Stimulated activated CD4-positive, alpha-beta T cell treated with anti-CD3 and anti-CD28 coated beads, Interleukin-4, amount 100 ng/mL, for 1 hour (primary cell): Measurements from ENCODE around the gene LMBR1.
"Not testable (repeated sequence)": the region's sequence is repeated elsewhere in the genome, so short reads cannot be mapped to it uniquely, and the experiment has no call there.

Experiments used
- DNase-seq: peaks from one replicate; pipeline ENCODE4 v3.0.0-alpha.2; 2020

The LMBR1 gene

DNA sequence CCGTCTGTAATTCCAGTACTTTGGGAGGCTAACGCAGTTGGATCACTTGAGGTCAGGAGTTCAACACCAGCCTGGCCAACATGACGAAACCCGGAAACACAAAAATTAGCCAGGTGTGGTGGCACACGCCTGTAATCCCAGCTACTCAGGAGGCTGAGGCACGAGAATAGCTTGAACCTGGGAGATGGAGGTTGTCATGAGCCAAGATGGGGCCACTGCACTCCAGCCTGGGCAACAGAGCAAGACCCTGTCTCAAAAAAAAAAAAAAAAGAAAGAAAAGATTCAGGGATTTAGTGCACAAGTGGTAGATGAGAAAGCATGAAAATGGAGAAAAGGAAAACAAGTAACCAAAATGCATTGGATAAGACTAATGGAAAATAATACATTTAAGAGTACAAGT is 49.4 kb downstream of the LMBR1 start:
- DNase-seq, result not testable (repeated sequence)

DNA sequence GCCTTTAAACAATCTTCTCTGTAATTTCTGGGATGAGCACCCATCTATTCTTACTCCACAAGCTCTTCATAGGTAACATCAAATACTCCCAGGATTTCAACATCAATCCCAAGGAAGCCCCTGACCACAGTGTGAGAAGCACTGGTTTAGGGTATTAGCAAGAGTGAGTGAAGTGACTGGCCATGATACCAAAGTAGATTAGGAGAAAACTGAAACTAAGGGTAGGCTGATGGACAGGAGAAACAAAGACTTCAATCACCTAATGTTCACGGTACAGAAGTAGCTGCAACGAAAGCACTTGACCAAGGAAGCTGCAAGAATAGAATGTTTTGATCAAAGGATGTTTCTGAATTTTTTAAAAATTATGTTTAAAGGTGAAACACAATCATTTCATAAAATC is 49.8 kb downstream of the LMBR1 start:
- DNase-seq, result no peak

DNA sequence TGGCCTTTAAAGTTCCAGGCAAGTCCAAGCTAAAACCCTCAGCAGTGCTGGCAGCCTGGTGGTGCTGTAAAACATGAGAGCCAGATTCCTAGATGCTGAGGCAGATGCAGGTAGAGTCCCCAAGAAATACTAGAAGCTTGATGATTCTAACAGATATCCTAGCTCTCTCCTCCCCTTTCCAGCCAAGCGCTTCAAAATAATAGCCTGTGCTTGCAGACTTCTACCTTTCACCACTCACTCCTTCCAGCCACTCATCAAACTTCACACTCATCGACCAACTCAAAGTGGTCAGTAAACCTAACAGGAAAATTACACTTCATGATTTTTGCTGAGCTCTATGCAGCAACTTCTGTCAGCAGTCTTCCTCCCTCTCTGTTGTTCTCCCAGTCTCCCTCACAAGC is 50.2 kb downstream of the LMBR1 start:
- no peak for DNase-seq

DNA sequence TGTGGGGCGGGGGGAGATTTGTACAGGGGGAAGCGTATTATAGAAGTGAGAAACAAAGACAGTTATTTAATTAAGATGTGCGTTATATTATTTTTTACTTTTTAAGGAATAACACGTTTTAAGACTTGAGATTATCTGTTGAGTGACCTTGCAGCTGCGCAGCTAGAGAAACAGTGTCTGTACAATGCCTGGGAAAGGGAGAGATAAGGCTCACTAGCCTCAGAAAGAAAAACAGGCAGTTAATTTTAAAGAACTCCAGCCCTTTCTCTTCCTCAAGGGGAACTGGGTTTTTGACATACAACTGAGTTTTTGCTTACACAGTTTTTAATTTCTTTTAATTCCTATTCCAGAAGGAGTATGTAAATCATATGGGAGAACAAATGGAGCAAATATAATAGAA is 50.7 kb downstream of the LMBR1 start:
- no peak for DNase-seq

DNA sequence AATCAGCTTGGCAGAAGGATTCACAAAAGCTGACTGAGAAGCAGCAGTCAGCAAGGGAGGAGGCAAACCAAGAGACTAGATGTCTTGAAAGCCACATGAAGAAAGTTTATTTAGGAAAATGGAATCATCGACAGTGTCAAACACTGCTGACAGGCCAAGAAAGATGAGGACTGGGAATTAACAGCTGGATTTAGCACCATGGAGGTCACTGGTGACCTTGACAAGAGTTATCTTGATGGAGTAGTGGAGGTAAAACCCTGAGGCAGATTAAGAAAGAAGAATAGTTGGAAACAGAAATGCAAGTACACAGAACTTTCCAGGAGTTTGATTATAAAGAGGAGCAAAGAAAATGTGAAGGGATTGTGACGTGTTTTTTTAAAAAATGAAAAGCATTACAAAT is 51.5 kb downstream of the LMBR1 start:
- DNase-seq, result no peak

DNA sequence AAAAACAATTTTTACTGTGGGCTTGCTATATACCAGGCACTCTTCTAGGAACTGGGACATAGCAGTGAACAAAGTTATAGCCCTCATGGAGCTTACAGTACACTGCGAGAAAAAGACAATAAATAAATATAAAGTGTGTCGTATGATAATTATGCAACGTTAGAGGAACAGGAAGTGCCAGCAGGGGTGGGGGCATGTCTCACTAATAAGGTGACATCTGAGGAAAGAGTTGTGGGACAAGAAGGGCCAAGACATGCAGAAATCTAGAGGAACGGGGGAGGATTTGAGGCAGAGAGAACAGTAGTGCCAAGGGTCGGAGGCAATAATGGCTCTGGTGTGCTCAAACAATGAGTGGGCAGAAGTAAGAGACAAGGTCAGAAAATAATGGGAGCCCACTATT is 52.8 kb downstream of the LMBR1 start:
- no peak for DNase-seq

DNA sequence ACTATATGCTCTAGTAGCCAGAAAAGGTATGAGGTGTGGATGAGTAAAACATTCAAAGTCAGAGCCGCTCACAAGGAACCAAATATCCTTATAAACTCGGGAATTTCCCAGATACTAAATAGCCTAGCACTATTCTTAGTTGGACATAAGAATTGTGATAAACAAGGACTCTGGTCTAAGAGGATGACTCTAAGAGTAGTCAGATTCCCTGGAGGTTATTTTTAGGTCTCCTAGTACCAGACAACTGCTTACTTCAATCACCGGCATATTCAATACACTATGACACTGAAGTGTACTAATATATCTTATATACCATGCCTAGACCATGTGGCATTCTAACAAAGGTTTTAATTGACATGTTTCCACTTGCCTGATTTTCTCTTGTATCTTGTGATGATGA is 56.5 kb downstream of the LMBR1 start:
- DNase-seq, result no peak

DNA sequence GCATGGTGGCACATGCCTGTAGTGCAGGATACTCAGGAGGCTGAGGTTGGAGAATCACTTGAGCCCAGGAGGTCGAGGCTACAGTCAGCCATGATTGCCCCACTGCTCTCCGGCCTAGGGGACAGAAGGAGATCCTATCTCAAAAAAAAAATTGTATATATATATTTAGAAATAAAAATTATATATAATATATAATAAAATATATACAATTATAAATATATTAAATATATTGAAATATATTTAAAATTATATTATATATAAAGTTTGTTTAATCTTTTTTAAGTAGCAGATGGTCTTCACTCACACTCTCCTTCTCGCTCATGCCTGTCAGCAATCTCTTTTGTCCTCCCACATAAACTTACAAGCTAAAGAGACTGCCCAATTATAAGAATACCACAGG is 58.5 kb downstream of the LMBR1 start:
- DNase-seq, result no peak

DNA sequence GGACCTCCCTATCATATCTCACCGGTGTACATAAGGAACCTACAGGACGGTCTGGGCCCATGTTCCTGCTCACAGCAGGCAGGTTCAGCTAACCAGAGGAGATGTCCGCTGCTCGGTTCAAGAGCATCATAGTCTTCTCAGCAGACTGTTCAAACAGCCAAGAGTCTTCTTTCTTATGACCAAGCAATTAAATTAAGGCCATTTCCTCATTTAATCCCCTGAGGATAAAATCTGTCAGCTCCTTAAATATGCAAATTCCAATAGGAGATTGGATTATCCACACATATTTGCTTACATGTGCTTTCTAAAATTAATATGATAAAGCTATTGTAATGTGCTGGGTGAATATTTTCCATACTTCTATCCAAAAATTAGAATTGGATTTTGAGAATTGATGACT is 59.7 kb downstream of the LMBR1 start:
- no peak for DNase-seq

DNA sequence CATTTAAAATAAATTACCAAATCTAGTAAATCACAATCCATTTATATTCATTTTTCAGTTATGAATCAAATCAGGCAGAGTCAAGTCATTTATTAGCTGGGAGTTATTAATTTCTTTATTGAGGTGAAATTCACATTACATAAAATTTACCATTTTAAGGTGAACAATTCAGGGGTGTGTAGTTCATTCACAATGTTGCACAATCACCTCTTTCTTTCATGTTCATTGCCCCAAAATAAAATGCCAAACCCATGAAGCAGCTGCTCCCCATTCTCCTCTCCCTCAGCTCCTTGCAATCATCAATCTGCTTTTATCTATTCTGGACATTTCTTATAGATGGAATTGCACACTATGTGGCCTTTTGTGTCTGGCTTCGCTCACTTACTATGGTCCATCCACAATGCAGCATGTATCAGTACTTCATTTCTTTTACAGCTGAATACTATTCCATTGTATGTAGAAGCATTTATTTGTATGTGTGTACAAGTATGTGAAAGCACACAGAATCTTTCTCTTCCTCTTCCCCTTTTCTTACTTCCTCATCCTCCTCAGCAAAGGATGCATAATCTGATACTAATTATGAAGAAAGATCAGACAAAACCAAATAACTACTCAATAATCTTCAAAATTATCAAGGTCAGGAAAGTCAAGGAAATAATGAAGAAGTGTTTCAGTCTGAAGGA is 60.6 kb downstream of the LMBR1 start:
- DNase-seq, result no peak

DNA sequence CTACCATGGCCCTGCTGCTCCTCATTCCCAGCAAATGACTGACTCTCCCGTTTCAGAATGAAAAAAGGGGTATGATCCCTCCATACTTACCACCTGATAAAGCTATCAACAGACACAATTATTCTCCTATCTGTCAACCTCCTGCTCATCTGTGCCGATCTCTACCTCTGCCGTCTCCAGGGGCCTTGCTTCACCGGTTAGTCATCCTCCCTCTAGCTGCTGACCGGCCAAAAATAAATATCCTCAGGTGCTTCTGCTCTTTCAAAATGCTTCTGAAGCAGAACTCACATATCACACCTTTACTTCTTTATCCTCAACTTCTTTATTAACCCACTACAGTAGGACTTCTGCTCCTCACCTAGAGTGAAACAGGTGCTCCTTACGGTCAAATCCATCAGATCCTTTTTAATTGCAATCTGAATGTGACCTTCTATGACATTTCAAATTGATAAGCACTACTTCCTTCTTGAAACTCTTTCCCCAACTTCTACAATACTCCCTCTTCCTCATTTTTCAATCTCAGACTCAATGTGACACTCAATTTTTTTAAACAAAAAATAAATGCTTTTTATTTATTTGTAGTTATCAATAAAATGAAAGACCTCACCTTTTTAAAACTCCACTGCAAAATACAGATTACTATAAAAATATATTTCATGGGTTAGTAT is 63.2 kb downstream of the LMBR1 start:
- DNase-seq, result no peak

DNA sequence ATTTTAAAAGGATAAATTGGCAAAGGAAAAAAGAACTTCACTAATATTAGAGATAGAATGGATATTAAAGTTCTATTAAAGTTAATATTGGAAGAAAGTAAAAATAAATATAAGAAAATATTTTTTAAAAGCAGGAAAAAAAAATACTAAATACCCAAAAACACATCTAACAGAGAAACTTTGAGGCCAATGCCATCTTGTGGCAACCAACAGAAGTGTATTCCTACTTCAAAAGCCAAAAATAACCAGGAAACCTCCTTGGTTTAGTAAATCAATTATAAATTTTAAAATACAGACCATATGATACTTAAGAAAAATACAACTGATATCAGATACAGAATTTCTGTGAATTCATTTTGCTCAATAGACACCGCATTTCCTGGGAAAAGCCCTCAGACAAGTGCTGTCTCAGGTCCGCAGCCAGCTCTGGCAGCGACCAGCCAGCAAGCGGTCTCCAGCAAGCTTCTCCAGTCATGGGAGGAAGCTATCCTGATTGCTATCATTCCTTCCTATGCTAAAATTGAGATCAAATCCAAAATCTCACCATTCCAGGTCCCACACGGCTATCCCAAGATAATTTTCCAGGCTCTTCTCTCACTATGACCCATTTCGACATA is 65.3 kb downstream of the LMBR1 start:
- no peak for DNase-seq

DNA sequence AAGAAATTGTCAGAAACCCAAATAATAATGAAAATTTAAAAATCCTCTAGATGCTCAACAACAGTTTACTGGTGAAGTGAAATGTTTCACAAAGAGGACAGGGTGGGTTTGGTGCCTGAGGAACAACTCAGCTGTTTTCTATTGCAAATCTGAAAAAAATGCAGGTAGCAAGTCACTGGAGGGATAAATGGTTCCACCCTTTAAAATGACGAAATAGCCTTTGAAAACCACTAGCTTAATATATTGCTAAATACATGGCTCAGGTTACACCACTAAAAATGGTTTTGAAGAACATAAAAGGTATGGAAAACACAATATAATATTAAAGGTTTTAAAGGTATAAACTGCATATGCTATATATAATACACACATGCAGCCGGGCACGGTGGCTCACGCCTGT is 69.5 kb downstream of the LMBR1 start:
- DNase-seq, result no peak

DNA sequence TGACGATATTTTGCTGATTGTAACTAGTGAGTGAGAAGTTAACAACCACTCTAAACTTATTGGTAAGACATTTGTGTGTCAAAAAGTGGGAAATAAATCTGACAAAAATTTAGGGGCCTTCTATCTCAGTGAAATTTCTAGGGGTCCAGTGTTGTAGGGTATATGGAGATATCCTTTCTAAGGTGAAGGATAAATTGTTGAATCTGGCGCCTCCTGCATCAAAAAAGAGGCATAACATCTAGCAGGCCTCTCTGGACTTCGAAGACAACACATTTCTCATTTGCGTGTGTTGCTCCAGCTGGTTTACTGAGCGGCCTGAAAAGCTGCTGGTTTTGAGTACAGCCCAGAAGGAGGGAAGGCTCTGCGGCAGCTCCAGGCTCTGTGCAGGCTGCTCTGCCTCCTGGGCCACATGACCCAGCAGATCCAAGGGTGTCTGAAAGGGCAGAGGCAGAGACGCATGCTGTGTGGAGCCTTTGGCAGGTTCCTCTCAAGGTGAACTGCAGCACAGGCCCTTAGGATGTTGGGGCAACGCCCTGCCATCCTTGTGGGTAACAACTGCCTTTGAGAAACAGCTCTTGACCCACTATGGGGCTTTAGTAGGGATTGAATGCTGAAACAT is 72.4 kb downstream of the LMBR1 start:
- no peak for DNase-seq

DNA sequence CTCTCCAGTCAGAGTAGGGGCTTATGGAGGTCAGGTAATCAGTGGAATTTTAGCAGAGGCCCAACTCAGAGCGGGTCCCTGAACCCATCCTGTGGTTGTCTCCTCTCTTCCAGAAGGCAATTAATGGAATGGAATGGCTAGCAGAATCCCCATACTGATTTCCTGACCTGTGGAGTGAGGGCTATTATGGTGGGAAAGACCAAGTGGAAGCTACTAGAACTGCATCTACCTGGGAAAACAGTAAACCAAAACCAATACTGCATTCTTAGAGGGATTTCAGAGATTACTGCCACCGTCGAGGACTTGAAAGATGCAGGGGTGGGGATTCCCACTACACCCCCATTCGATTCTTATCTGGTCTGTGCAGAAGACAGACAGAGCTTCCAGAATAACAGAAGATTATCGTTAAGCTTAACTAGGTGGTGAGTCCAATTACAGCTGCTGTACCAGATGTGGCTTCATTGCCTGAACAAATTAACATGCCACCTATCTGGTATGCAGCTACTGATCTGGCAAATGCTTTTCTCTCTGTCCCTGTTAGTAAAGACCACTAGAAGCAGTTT is 73.2 kb downstream of the LMBR1 start:
- no peak for DNase-seq

DNA sequence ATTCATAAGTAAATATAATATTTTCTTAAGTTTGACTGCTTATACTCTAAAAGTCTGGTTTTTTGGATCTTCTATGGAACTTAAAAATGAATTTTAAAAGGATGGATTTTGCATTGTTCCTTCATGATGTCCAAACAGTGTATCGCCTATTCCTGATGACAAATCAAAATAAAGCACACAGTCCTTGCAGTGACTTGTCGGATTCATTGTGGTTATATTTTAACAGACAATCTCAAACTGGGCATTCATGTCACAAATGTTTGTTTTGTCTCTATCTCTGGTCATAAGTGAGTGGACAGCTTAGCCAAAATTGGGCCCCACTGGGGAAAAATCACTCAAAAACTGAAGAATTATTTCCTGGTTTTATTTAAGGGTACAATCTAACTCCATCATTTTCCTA is 74.8 kb downstream of the LMBR1 start:
- no peak for DNase-seq

DNA sequence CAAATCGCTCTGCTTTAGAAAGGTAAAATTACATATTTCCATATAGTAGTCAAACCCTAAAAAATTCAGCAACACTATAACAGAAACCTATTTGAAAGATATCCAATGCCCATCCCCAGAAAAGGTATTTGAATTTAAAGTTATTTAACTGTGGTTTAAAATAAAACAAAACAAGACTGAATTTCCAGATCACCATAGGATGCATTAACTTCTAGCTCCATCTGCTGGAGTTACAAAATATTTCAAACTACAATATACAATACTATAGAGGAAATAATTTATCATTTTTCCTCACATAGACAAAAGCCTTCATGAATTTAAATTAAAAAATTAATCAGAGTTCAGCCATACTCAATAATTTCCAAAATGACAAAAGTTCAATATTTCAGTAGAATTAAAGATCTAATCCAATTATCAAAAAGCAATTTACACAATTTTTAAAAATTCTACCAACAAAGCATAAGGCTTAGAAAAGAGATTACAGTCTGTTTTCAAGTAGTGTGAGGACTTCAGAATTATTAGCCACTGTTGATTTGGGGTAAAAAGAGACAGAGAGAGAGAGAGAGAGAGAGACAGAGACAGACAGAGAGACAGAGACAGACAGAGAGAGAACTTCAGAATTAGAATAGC is 75.9 kb downstream of the LMBR1 start:
- no peak for DNase-seq

DNA sequence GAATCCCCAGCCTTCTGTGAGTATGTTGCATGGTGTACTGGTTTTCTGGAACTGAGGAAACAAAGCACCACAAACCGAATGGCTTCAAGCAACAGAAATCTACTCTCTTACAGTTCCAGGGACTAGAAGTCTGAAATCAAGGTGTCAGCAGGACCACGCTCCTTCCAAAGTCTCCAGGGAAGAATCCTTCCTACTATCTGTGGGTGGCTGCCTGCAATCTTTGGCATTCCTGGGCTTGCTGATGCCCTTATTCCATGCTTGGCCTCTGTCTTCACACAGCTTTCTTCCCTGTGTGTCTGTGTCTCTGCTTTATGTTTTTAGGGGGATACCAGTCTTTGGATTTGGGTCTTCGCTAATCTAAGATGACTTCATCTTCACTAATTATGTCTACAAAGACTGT is 81.3 kb downstream of the LMBR1 start:
- no peak for DNase-seq

DNA sequence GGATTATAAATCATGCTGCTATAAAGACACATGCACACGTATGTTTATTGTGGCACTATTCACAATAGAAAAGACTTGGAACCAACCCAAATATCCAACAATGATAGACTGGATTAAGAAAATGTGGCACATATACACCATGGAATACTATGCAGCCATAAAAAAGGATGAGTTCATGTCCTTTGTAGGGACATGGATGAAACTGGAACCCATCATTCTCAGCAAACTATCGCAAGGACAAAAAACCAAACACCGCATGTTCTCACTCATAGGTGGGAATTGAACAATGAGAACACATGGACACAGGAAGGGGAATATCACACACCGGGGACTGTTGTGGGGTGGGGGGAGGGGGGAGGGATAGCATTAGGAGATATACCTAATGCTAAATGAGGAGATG is 89.3 kb downstream of the LMBR1 start:
- DNase-seq, result not testable (repeated sequence)

DNA sequence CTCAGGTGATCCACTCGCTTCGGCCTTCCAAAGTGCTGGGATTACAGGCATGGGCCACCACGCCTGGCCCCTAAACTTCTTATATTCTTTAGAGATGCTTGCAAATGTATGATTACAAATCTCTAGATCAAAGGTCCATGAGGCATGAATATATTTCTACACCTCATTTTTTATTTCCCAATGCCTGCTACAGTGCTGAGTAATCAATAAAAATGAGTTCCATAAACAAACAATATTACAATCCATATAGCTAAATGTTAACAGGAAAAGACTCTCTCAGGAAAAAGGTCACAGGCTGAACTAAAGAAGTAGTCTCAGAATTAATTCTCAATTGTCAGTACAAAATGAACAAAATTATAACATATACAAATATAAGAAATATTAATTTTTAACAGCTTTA is 90.8 kb downstream of the LMBR1 start:
- DNase-seq, result no peak

DNA sequence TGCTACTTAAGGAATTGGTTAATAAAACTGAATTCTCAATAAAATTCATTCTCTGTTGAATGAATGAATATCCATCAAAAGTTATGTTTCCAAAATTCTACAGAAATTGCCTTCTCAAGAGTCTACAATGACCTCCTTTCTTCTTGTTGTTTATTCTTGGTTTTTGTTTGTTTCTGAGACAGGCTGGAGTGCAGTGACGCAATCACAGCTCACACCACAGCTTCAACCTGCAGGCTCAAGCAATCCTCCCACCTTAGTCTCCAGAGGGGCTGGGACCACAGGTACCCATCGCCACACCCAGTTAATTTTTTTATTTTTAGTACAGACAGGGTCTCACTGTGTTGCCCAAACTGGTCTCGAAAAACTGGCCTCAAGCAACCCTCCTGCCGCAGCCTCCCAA is 97.6 kb downstream of the LMBR1 start:
- no peak for DNase-seq

DNA sequence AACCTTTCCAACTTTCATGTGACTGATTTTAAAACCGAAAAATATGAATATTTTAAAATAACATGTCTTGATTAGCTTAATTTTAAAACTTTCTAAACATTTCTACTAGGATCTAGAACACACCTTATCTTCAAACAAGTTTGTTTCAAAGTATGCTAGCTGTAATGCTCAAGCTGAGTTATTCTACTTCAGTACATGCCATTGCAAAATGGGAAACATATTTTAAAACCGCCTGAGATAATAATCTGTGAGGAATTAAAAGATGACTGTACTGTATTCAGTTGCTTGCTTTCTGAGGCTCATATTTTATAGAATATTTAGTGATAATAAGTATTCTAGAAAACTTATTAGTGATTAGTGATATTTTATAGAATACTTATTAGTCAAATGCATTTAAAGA is 99.6 kb downstream of the LMBR1 start:
- DNase-seq, result no peak

DNA sequence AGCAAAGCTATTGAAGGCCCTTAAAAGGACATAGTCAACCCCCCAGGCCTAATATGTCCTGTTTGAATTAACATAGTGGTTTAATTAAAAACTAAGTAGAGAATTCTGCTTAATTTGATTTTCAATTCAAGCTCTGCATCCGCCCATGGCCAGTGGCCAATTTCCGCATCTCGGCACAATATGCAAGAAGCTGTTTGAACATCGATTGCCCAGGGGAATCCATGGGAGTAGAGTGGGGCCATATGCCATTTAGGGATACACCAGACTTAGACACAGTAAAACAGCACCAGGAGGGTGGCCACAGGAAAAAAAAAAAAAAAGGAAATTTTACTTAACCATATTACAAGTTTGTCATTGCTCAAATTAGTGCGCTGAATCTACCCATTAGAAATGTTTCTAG is 100.4 kb downstream of the LMBR1 start:
- no peak for DNase-seq
